GM18909 (cell line): ENCODE data around the gene CHCHD6.

Experiments
- ATAC-seq: cut with Tn5 transposase; IDR thresholded peaks from one replicate; pipeline ENCODE4 v1.9.1; 2021; ENCODE audit warnings: mild to moderate bottlenecking; ENCODE audit not compliant: unreplicated experiment, poor library complexity

Gene CHCHD6

GRCh38 chr3:126667631-126668449 lies 36.2 kb upstream of the CHCHD6 start:
- no peak for ATAC-seq

- no peak for ATAC-seq
Observed at GRCh38 chr3:126668450-126669401, 35.3 kb upstream of the CHCHD6 start.

- ATAC-seq = no peak
Observed at GRCh38 chr3:126671521-126671920, 32.5 kb upstream of the CHCHD6 start.

GRCh38 chr3:126672340-126672739 lies 31.7 kb upstream of the CHCHD6 start:
- ATAC-seq = no peak

GRCh38 chr3:126672741-126673140 lies 31.3 kb upstream of the CHCHD6 start:
- ATAC-seq = no peak

GRCh38 chr3:126676919-126677705 lies 26.9 kb upstream of the CHCHD6 start:
- no peak for ATAC-seq

GRCh38 chr3:126677862-126678503 lies 26.1 kb upstream of the CHCHD6 start:
- ATAC-seq = no peak

- no peak for ATAC-seq
Observed at GRCh38 chr3:126678693-126679317, 25.2 kb upstream of the CHCHD6 start.

GRCh38 chr3:126679318-126679751 lies 24.7 kb upstream of the CHCHD6 start:
- no peak for ATAC-seq

- no peak for ATAC-seq
Observed at GRCh38 chr3:126679831-126680666, 24.0 kb upstream of the CHCHD6 start.

GRCh38 chr3:126680667-126681055 lies 23.4 kb upstream of the CHCHD6 start:
- no peak for ATAC-seq

- no peak for ATAC-seq
Observed at GRCh38 chr3:126682009-126682408, 22.0 kb upstream of the CHCHD6 start.

GRCh38 chr3:126683069-126683468 lies 21.0 kb upstream of the CHCHD6 start:
- no peak for ATAC-seq

GRCh38 chr3:126684218-126684751 lies 19.8 kb upstream of the CHCHD6 start:
- ATAC-seq = no peak

- ATAC-seq = no peak
Observed at GRCh38 chr3:126685021-126685420, 19.0 kb upstream of the CHCHD6 start.

GRCh38 chr3:126685493-126685892 lies 18.5 kb upstream of the CHCHD6 start:
- no peak for ATAC-seq

GRCh38 chr3:126691765-126692164 lies 12.3 kb upstream of the CHCHD6 start:
- ATAC-seq = no peak

- ATAC-seq = no peak
Observed at GRCh38 chr3:126692858-126693257, 11.2 kb upstream of the CHCHD6 start.
